Measurements from ENCODE around the gene GALNT18. TPM values are rescaled to one million over a fixed set of nuclear protein-coding genes. Genes with fewer than 3 reads are reported as not detected.

Gene GALNT18
- total RNA-seq, 1 experiment from 2014 or later: 1.7 TPM

- Histone ChIP-seq H3K4me1 (ENCODE audit: insufficient read depth, low read length) (no peaks in the 10 kb centered on the region), H4K8ac (replicated peaks; ENCODE audit: insufficient read length, low read depth, low read length) (no peak overlapping the region), H3T11ph (ENCODE audit: low read length) (no peak overlapping the region), H2BK120ac (ENCODE audit: low read depth, low read length, poor library complexity, severe bottlenecking) (no peak overlapping the region), H3K9me3 (ENCODE audit: control insufficient read depth, low read depth, low read length) (no peaks in the 10 kb centered on the region), H3K4ac (ENCODE audit: low read depth, low read length) (no peak overlapping the region), H2BK20ac (ENCODE audit: low read depth, low read length, poor library complexity, severe bottlenecking) (no peak overlapping the region), H3K27ac (ENCODE audit: insufficient read length, low read depth, low read length) (no peak overlapping the region), H4K91ac (ENCODE audit: insufficient read length, low read depth, low read length) (no peak overlapping the region), H3K9ac (ENCODE audit: extremely low read depth, insufficient read length, low read length) (no peak overlapping the region), H3K23me2 (ENCODE audit: insufficient read length, low read depth, low read length, poor library complexity, severe bottlenecking) (no peaks in the 10 kb centered on the region), H3K14ac (ENCODE audit: insufficient read depth, low read length) (no peak overlapping the region), H2AK5ac (ENCODE audit: insufficient read length, low read length) (no peak overlapping the region), H2AFZ (ENCODE audit: low read length) (no peak overlapping the region), H2BK5ac (ENCODE audit: insufficient read length, low read length) (no peak overlapping the region), H3K56ac (ENCODE audit: insufficient read length, low read depth, low read length) (no peak overlapping the region), H3K4me2 (ENCODE audit: insufficient read depth, insufficient read length, low read length) (no peak overlapping the region), H2BK12ac (ENCODE audit: insufficient read length, low read depth, low read length) (no peak overlapping the region), H3K27me3 (ENCODE audit: insufficient read depth, low read length) (no peaks in the 10 kb centered on the region), H4K20me1 (ENCODE audit: control insufficient read depth, insufficient read depth, insufficient read length) (no peaks in the 10 kb centered on the region), H3K23ac (ENCODE audit: insufficient read length, low read depth, low read length) (no peak overlapping the region), H2BK15ac (ENCODE audit: low read depth, low read length) (no peak overlapping the region), H3K79me2 (ENCODE audit: insufficient read depth, low read length) (no peaks in the 10 kb centered on the region), H4K5ac (ENCODE audit: insufficient read length, low read depth, low read length) (no peak overlapping the region), H3K18ac (ENCODE audit: insufficient read length, low read depth, low read length) (no peak overlapping the region), H3K79me1 (ENCODE audit: insufficient read depth, low read depth, low read length, poor library complexity, severe bottlenecking) (no peaks in the 10 kb centered on the region)
- Mint-ChIP-seq H3K9me3 (peaks cover 0 to 6% of the 10 kb centered on the region in 2 experiments; a peak in 2 of 5 replicates), H3K4me1 (peaks cover 16 to 27% of the 10 kb centered on the region in 2 experiments), H3K36me3 (ENCODE audit: insufficient read depth in 1 of 3, low read depth in 3 of 3) (no peaks in the 10 kb centered on the region), H3K27me3 (ENCODE audit: low read depth) (peaks cover 2% of the 10 kb centered on the region; the same call in 1 of the 2 replicates), H3K27ac (no peak overlapping the region), H3K4me3 (no peak overlapping the region)
- WGBS (ENCODE audit: extremely low coverage, insufficient read length, low lambda C conversion rate): no CpG with 5 or more reads among the region's 5 CpGs
- no peak for DNase-seq
- no peak for TF ChIP-seq CTCF (conservative IDR thresholded peaks at IDR 0.05)
Observed at GRCh38 chr11:11458001-11458400, 163.8 kb downstream of the GALNT18 start.
